ENCODE data around the gene PCYT1B. TPM values are rescaled to one million over a fixed set of nuclear protein-coding genes. Genes with fewer than 3 reads are reported as not detected.
A peak's percentile ranks its signal among the peaks of the same experiment; 100 is the strongest.

Gene PCYT1B
- total and polyA plus RNA-seq, 2 experiments from 2014 or later = 5.8 to 14.6 TPM

DNA sequence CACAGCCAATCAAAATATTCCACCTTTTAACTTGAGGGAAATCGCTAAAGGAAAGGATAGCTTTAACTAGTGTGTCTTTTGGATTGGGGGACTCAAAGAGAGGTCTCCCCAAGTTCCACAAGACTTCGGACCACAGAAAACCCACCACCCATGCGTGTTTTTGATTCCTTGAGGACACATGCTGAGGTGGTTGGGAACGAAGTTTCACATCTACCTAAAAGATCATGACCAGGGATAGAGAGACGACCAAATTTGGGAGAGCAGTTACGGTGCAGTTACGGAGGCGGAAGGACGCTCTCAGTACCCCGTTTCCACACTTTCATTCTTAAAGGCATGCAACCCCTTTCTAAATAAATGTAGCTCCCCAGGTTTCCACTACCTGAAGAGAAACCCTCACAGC, 1.1 kb downstream of the PCYT1B start:
- Mint-ChIP-seq H3K9me3 (no peaks in the 10 kb centered on the region), H3K27me3 (ENCODE audit: insufficient read depth, low read depth, poor library complexity) (peaks cover 3% of the 10 kb centered on the region), H3K4me3 (peak overlapping the region; percentile 95), H3K27ac (peak overlapping the region; percentile 99), H3K4me1 (peaks cover 38% of the 10 kb centered on the region), H3K36me3 (ENCODE audit: low read depth) (no peaks in the 10 kb centered on the region; the same call in 1 of the 3 replicates)
- Histone ChIP-seq H3K36me3 (ENCODE audit: insufficient read depth) (no peaks in the 10 kb centered on the region), H3K79me2 (replicated peaks; ENCODE audit: insufficient read depth) (peaks cover 44% of the 10 kb centered on the region), H3K4me3 (peak overlapping the region; percentile 50), H3K27ac (ENCODE audit: low read depth) (peak overlapping the region; percentile 99), H3K27me3 (ENCODE audit: insufficient read depth) (no peaks in the 10 kb centered on the region), H3K4me2 (peak overlapping the region; percentile 73), H3K9me2 (ENCODE audit: insufficient read depth) (no peaks in the 10 kb centered on the region), H3K4me1 (ENCODE audit: insufficient read depth) (no peaks in the 10 kb centered on the region; the same call in 1 of the 2 replicates), H3F3A (replicated peaks; ENCODE audit: low read depth) (no peaks in the 10 kb centered on the region), H2AFZ (no peak overlapping the region), H4K20me1 (replicated peaks; ENCODE audit: insufficient read depth) (no peaks in the 10 kb centered on the region)
- DNase-seq (ENCODE audit: low spot score) (peak; percentile 33), ATAC-seq (peak; percentile 7; the same call in 2 of the 3 replicates)
- TF ChIP-seq NANOG (IDR thresholded peaks at IDR 0.05; ENCODE audit: borderline replicate concordance) (no peak), ZNF114 (CRISPR knock-in tag; IDR thresholded peaks at IDR 0.05) (no peak), CREB1 (CRISPR knock-in tag; IDR thresholded peaks at IDR 0.05; ENCODE audit: low read depth) (no peak), EZH2phosphoT487 (IDR thresholded peaks at IDR 0.05; ENCODE audit: unreplicated experiment) (no peak), STAT1 (IDR thresholded peaks at IDR 0.05; ENCODE audit: unreplicated experiment) (no peak), JUNB (IDR thresholded peaks at IDR 0.05; ENCODE audit: unreplicated experiment) (no peak), ZNF331 (CRISPR knock-in tag; IDR thresholded peaks at IDR 0.05; ENCODE audit: low read depth) (no peak), POLR2AphosphoS5 (IDR thresholded peaks at IDR 0.05; ENCODE audit: low read depth) (no peak), EZH2 (IDR thresholded peaks at IDR 0.05; ENCODE audit: low read depth, unreplicated experiment) (no peak)
- TF ChIP-seq, protein P1, sequence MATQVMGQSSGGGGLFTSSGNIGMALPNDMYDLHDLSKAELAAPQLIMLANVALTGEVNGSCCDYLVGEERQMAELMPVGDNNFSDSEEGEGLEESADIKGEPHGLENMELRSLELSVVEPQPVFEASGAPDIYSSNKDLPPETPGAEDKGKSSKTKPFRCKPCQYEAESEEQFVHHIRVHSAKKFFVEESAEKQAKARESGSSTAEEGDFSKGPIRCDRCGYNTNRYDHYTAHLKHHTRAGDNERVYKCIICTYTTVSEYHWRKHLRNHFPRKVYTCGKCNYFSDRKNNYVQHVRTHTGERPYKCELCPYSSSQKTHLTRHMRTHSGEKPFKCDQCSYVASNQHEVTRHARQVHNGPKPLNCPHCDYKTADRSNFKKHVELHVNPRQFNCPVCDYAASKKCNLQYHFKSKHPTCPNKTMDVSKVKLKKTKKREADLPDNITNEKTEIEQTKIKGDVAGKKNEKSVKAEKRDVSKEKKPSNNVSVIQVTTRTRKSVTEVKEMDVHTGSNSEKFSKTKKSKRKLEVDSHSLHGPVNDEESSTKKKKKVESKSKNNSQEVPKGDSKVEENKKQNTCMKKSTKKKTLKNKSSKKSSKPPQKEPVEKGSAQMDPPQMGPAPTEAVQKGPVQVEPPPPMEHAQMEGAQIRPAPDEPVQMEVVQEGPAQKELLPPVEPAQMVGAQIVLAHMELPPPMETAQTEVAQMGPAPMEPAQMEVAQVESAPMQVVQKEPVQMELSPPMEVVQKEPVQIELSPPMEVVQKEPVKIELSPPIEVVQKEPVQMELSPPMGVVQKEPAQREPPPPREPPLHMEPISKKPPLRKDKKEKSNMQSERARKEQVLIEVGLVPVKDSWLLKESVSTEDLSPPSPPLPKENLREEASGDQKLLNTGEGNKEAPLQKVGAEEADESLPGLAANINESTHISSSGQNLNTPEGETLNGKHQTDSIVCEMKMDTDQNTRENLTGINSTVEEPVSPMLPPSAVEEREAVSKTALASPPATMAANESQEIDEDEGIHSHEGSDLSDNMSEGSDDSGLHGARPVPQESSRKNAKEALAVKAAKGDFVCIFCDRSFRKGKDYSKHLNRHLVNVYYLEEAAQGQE (IDR thresholded peaks at IDR 0.05; ENCODE audit: unreplicated experiment) = no peak
- TF ChIP-seq, protein P2, sequence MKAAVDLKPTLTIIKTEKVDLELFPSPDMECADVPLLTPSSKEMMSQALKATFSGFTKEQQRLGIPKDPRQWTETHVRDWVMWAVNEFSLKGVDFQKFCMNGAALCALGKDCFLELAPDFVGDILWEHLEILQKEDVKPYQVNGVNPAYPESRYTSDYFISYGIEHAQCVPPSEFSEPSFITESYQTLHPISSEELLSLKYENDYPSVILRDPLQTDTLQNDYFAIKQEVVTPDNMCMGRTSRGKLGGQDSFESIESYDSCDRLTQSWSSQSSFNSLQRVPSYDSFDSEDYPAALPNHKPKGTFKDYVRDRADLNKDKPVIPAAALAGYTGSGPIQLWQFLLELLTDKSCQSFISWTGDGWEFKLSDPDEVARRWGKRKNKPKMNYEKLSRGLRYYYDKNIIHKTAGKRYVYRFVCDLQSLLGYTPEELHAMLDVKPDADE (IDR thresholded peaks at IDR 0.05) = no peak
- TF ChIP-seq, protein P3, sequence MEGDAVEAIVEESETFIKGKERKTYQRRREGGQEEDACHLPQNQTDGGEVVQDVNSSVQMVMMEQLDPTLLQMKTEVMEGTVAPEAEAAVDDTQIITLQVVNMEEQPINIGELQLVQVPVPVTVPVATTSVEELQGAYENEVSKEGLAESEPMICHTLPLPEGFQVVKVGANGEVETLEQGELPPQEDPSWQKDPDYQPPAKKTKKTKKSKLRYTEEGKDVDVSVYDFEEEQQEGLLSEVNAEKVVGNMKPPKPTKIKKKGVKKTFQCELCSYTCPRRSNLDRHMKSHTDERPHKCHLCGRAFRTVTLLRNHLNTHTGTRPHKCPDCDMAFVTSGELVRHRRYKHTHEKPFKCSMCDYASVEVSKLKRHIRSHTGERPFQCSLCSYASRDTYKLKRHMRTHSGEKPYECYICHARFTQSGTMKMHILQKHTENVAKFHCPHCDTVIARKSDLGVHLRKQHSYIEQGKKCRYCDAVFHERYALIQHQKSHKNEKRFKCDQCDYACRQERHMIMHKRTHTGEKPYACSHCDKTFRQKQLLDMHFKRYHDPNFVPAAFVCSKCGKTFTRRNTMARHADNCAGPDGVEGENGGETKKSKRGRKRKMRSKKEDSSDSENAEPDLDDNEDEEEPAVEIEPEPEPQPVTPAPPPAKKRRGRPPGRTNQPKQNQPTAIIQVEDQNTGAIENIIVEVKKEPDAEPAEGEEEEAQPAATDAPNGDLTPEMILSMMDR (conservative IDR thresholded peaks at IDR 0.05; ENCODE audit: low read depth in 2 of 2) = no peak
- TF ChIP-seq, protein P4, sequence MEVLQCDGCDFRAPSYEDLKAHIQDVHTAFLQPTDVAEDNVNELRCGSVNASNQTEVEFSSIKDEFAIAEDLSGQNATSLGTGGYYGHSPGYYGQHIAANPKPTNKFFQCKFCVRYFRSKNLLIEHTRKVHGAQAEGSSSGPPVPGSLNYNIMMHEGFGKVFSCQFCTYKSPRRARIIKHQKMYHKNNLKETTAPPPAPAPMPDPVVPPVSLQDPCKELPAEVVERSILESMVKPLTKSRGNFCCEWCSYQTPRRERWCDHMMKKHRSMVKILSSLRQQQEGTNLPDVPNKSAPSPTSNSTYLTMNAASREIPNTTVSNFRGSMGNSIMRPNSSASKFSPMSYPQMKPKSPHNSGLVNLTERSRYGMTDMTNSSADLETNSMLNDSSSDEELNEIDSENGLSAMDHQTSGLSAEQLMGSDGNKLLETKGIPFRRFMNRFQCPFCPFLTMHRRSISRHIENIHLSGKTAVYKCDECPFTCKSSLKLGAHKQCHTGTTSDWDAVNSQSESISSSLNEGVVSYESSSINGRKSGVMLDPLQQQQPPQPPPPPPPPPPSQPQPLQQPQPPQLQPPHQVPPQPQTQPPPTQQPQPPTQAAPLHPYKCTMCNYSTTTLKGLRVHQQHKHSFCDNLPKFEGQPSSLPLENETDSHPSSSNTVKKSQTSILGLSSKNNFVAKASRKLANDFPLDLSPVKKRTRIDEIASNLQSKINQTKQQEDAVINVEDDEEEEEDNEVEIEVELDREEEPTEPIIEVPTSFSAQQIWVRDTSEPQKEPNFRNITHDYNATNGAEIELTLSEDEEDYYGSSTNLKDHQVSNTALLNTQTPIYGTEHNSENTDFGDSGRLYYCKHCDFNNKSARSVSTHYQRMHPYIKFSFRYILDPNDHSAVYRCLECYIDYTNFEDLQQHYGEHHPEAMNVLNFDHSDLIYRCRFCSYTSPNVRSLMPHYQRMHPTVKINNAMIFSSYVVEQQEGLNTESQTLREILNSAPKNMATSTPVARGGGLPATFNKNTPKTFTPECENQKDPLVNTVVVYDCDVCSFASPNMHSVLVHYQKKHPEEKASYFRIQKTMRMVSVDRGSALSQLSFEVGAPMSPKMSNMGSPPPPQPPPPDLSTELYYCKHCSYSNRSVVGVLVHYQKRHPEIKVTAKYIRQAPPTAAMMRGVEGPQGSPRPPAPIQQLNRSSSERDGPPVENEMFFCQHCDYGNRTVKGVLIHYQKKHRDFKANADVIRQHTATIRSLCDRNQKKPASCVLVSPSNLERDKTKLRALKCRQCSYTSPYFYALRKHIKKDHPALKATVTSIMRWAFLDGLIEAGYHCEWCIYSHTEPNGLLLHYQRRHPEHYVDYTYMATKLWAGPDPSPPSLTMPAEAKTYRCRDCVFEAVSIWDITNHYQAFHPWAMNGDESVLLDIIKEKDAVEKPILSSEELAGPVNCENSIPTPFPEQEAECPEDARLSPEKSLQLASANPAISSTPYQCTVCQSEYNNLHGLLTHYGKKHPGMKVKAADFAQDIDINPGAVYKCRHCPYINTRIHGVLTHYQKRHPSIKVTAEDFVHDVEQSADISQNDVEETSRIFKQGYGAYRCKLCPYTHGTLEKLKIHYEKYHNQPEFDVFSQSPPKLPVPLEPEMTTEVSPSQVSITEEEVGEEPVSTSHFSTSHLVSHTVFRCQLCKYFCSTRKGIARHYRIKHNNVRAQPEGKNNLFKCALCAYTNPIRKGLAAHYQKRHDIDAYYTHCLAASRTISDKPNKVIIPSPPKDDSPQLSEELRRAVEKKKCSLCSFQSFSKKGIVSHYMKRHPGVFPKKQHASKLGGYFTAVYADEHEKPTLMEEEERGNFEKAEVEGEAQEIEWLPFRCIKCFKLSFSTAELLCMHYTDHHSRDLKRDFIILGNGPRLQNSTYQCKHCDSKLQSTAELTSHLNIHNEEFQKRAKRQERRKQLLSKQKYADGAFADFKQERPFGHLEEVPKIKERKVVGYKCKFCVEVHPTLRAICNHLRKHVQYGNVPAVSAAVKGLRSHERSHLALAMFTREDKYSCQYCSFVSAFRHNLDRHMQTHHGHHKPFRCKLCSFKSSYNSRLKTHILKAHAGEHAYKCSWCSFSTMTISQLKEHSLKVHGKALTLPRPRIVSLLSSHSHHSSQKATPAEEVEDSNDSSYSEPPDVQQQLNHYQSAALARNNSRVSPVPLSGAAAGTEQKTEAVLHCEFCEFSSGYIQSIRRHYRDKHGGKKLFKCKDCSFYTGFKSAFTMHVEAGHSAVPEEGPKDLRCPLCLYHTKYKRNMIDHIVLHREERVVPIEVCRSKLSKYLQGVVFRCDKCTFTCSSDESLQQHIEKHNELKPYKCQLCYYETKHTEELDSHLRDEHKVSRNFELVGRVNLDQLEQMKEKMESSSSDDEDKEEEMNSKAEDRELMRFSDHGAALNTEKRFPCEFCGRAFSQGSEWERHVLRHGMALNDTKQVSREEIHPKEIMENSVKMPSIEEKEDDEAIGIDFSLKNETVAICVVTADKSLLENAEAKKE (CRISPR knock-in tag; IDR thresholded peaks at IDR 0.05) = no peak

Data from GM23338 (cell line).